HG02610 (cell line): Measurements from ENCODE around the gene TMEM238L.

Source experiments
- ATAC-seq: cut with Tn5 transposase; IDR thresholded peaks from one replicate; pipeline ENCODE4 v1.9.1; 2021; ENCODE audit warnings: mild to moderate bottlenecking, moderate library complexity; ENCODE audit not compliant: unreplicated experiment

The TMEM238L gene

GRCh38 chr17:10748531-10749181, 55.2 kb downstream of the TMEM238L start:
- ATAC-seq = no peak

DNA sequence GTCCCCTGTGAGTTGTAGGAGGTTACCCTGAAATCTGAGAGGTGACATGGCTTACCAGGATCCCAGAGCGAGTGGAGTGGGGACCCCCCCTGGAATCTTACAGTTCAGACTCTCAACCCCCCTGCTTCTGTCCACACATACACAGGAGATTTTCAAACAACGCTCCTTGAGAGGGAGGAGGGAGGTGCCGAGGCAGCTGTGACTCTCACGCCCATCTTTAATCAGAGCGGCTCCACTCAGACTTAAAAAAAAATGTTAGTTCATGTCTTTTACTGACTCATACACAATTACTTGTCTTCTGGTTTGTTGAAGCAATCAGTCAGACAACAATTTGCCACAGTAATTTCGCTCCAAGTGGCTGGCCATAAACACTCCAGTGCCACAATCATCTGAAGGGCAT, 58.7 kb downstream of the TMEM238L start:
- ATAC-seq = no peak
